Measurements from ENCODE around the gene CYSLTR2.

DNA sequence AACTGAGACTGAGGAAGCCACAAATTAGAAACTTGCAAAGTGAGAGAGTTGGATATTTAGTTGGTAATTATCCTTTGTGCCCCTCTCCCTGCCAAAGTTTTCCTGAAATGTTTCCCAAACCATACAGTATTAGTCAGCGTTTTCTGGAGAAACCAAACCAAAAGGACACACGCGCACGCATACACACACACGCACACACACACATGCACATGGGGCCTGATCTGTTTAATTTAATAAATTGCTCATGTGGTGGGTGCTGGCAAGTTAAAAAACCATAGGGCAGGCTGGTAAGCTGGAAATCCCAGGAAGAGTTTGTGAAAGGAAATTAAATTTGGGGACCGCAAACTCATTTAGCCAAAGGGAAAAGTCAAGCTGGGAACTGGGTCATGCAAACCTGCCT is 11.7 kb upstream of the CYSLTR2 start:
- no peak for TF ChIP-seq ZFP36 (IDR thresholded peaks at IDR 0.05; ENCODE audit: low read depth, low read length, partially characterized antibody)
- TF ChIP-seq L3MBTL2 (IDR thresholded peaks at IDR 0.05), result no peak
- TF ChIP-seq JUNB (CRISPR knock-in tag; conservative IDR thresholded peaks at IDR 0.05), result no peak
- TF ChIP-seq, protein P1, sequence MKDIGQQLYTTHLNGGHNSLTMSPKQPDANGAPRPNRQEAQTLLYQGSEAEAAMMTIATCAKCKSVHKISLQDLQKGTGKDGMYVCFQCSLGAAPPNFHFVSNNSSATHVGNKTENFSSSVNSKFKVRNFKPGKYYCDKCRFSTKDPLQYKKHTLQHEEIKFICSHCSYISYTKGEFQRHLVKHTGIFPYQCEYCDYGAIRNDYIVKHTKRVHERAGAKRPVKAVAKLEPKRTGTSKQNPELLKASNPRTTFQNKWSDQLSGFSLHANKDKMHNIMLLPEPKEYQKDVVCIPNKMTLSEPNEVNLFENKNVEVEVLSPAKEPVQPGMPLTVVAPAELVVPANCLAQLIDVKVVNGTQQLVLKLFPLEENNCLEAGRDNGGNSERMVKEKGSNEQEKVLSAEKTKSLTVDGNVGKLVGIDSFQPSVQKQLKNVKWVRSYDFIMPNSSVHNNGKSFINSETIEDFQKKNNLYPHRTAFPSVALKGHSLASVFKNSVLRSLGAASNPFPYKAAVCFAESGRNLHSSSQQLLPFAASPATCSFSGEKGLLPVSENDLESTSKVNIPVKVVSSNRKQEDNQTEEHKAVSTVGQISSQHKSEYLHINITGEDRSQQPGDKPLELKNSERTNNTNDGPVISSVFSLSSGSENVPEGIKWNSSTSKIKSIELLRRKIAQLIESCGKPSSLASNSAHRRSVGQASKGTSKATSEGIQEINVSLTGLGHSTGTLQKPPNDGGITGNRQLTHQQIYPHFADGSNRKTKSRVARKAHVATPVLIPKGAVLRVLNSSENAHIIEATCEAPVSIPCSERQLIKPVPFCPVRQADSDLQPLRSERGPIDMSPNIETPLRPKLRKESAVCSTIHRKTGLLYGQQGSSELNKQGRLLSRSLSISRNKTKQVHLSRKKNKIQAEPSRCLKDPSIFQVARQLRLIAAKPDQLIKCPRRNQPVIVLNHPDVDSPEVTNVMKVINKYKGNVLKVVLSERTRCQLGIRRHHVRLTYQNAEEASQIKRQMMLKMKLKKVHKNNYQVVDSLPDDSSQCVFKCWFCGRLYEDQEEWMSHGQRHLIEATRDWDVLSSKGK (CRISPR knock-in tag; IDR thresholded peaks at IDR 0.05), result no peak
- TF ChIP-seq FOSL1 (tag; conservative IDR thresholded peaks at IDR 0.05), result no peak
- no peak for TF ChIP-seq ZNF224 (CRISPR knock-in tag; IDR thresholded peaks at IDR 0.05)
- TF ChIP-seq YY1 (IDR thresholded peaks at IDR 0.05; ENCODE audit: borderline replicate concordance in 1 of 3, control insufficient read depth in 1 of 3, extremely low read depth in 1 of 3, insufficient read depth in 3 of 3, insufficient read length in 1 of 3, insufficient replicate concordance in 2 of 3, low read depth in 1 of 3, low read length in 2 of 3), result no peak

Measured in K562 (cell line).